ENCODE measurements around the gene SERPINB8.

DNA sequence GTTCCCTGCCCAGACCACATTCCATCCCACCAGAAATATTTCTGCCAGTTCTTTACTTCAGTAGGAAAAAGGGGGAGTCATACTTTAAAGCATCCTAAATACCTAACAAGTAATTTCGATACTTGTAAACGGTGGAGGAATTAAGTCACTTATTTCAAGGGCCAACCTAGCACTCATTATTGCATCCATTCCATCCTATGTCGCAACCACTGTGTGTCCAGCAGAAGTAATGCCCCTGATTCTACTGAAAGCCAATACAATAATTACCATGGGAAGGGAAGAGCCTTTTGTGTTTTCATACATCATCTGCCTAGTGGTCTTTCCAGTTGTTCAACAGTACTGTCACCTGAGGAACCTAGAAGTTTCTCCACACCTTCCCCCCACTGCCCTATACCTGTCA lies 12.5 kb downstream of the SERPINB8 start:
- TF ChIP-seq EGR1 (IDR thresholded peaks at IDR 0.05) (no peak), TAF1 (IDR thresholded peaks at IDR 0.05; ENCODE audit: low read depth) (no peak), CREB1 (IDR thresholded peaks at IDR 0.05; ENCODE audit: low read depth) (no peak), EP300 (IDR thresholded peaks at IDR 0.05; ENCODE audit: borderline replicate concordance) (no peak), YY1 (IDR thresholded peaks at IDR 0.05; ENCODE audit: low read depth) (no peak), RAD21 (IDR thresholded peaks at IDR 0.05; ENCODE audit: low read depth) (no peak), CEBPB (IDR thresholded peaks at IDR 0.05) (no peak), TCF12 (IDR thresholded peaks at IDR 0.05; ENCODE audit: low read depth) (no peak), NFIC (IDR thresholded peaks at IDR 0.05) (no peak)
- TF ChIP-seq, protein P1, sequence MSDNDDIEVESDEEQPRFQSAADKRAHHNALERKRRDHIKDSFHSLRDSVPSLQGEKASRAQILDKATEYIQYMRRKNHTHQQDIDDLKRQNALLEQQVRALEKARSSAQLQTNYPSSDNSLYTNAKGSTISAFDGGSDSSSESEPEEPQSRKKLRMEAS (IDR thresholded peaks at IDR 0.05): no peak
- TF ChIP-seq, protein P2, sequence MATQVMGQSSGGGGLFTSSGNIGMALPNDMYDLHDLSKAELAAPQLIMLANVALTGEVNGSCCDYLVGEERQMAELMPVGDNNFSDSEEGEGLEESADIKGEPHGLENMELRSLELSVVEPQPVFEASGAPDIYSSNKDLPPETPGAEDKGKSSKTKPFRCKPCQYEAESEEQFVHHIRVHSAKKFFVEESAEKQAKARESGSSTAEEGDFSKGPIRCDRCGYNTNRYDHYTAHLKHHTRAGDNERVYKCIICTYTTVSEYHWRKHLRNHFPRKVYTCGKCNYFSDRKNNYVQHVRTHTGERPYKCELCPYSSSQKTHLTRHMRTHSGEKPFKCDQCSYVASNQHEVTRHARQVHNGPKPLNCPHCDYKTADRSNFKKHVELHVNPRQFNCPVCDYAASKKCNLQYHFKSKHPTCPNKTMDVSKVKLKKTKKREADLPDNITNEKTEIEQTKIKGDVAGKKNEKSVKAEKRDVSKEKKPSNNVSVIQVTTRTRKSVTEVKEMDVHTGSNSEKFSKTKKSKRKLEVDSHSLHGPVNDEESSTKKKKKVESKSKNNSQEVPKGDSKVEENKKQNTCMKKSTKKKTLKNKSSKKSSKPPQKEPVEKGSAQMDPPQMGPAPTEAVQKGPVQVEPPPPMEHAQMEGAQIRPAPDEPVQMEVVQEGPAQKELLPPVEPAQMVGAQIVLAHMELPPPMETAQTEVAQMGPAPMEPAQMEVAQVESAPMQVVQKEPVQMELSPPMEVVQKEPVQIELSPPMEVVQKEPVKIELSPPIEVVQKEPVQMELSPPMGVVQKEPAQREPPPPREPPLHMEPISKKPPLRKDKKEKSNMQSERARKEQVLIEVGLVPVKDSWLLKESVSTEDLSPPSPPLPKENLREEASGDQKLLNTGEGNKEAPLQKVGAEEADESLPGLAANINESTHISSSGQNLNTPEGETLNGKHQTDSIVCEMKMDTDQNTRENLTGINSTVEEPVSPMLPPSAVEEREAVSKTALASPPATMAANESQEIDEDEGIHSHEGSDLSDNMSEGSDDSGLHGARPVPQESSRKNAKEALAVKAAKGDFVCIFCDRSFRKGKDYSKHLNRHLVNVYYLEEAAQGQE (IDR thresholded peaks at IDR 0.05; ENCODE audit: low read depth): no peak
